Endodermal cell (in vitro differentiated cells): ENCODE measurements around the gene IMPA2. TPM values are rescaled to one million over a fixed set of nuclear protein-coding genes. Genes with fewer than 3 reads are reported as not detected.
A peak's percentile ranks its signal among the peaks of the same experiment; 100 is the strongest.
"Not testable (repeated sequence)": the region's sequence is repeated elsewhere in the genome, so short reads cannot be mapped to it uniquely, and the experiment has no call there.

Experiments
- DNase-seq: peaks from one replicate; pipeline ENCODE4 v3.0.0-alpha.2; 2017
- H3K27ac ChIP-seq: 2 replicates; pipeline ENCODE4 v1.5.1; 2013; ENCODE audit warnings: mild to moderate bottlenecking, low read depth, low read length, moderate library complexity
- H3K27me3 ChIP-seq: 2 replicates; pipeline ENCODE4 v1.6.1; 2013; ENCODE audit warnings: mild to moderate bottlenecking, low read length, moderate library complexity; ENCODE audit not compliant: insufficient read depth, control insufficient read depth, poor library complexity, severe bottlenecking
- H3K36me3 ChIP-seq: 2 replicates; pipeline ENCODE4 v1.7.0; 2013; ENCODE audit warnings: mild to moderate bottlenecking, low read length, moderate library complexity; ENCODE audit not compliant: control insufficient read depth, insufficient read depth
- H3K4me1 ChIP-seq: one replicate; pipeline ENCODE4 v1.7.0; 2013; ENCODE audit warnings: low read length; ENCODE audit not compliant: control insufficient read depth, insufficient read depth
- H3K4me3 ChIP-seq: 2 replicates; pipeline ENCODE4 v1.5.1; 2013; ENCODE audit warnings: mild to moderate bottlenecking, low read length, moderate library complexity
- H3K9ac ChIP-seq: 2 replicates; pipeline ENCODE4 v1.6.1; 2013; ENCODE audit warnings: mild to moderate bottlenecking, low read length, moderate library complexity; ENCODE audit not compliant: poor library complexity, severe bottlenecking; ENCODE audit errors: extremely low read depth
- H3K9me3 ChIP-seq: 2 replicates; pipeline ENCODE4 v1.6.1; 2013; ENCODE audit warnings: mild to moderate bottlenecking, low read length, moderate library complexity; ENCODE audit not compliant: control insufficient read depth
- H3K27ac Mint-ChIP-seq: 2 replicates; pipeline ENCODE4 v1.8.0; 2020; ENCODE audit warnings: mixed read lengths
- H3K27me3 Mint-ChIP-seq: 2 replicates; pipeline ENCODE4 v1.8.0; 2021; ENCODE audit warnings: mild to moderate bottlenecking, mixed read lengths; ENCODE audit not compliant: insufficient read depth
- H3K36me3 Mint-ChIP-seq: 2 replicates; pipeline ENCODE4 v1.8.0; 2020; ENCODE audit warnings: low read depth, mixed read lengths
- H3K4me1 Mint-ChIP-seq: 2 replicates; pipeline ENCODE4 v1.8.0; 2020; ENCODE audit warnings: mixed read lengths
- H3K4me3 Mint-ChIP-seq: 2 replicates; pipeline ENCODE4 v1.8.0; 2020; ENCODE audit warnings: mild to moderate bottlenecking, moderate library complexity, mixed read lengths
- H3K9me3 Mint-ChIP-seq: 2 replicates; pipeline ENCODE4 v1.8.0; 2020; ENCODE audit warnings: mild to moderate bottlenecking, mixed read lengths
- WGBS, 2 experiments: methylation state at CpG; one replicate each; pipeline versions ENCODE4 v1.1.5 to v1.1.7; 2013; ENCODE audit warnings: missing lambda C conversion rate in 2 of 2, mixed read lengths in 1 of 2; ENCODE audit not compliant: insufficient coverage in 1 of 2, insufficient read length in 1 of 2; 5-methylcytosine and 5-hydroxymethylcytosine counted together
- total RNA-seq, 2 donors: library from RNA; stranded (reverse); fragmentation: NEBNext Ultra II Directional in 1 of 2; extraction: Animal tissue kit (Norgen Biotek cat#: 25700) in 1 of 2; gene quantifications; 2 replicates in 1 of 2; 3 replicates in 1 of 2; pipeline ENCODE4 v1.2.1, GENCODE V29; 2021
- TF ChIP-seq, protein P1 (sequence below): fragments of 200-600 bp; sonication (generic); conservative IDR thresholded peaks from 2 replicates; pipeline ENCODE4 v1.5.0; 2021; ENCODE audit warnings: antibody characterized with exemption, mild to moderate bottlenecking

Gene IMPA2
- total RNA-seq, 2 donors from 2014 or later = 68.0 to 88.9 TPM

DNA sequence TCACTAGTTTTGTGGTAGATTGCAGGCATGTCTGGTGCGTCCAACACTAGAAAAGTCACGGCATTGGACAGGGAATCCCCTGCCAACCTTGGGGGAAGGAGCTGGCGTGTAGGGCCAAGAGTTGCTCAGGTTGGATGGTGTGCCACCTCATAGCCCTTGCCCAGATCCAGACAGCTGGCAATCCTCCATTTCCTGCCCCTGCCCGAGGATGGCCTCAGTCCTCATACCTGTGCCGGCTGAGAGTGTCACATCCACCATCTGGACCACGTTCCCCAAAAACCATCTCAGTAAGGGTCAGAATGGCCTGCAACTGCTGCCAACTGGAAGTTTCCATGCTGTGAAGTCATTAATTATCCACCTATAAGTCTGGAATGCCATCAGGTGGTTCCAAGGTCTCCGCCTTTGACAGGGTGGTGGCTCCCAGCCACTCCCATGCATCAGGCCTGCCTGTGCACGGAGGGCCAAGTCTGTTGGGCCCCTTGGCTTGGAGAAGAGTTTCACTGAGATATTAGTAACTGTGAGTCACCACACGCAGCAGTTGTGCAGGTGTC, 55.0 kb downstream of the IMPA2 start:
- H3K4me1 Mint-ChIP-seq = peaks cover 11% of the 10 kb centered on the region
- Histone ChIP-seq H3K27ac (no peak overlapping the region), H3K4me3 (no peak overlapping the region), H3K9ac (no peak overlapping the region), H3K36me3 (peaks cover 8% of the 10 kb centered on the region), H3K27me3 (peaks cover 15% of the 10 kb centered on the region), H3K4me1 (peaks cover 3% of the 10 kb centered on the region), H3K9me3 (no peaks in the 10 kb centered on the region)
- 66 to 75% methylated on average over 6 to 9 of the region's 9 CpGs for WGBS, 2 experiments
- no peak for DNase-seq
- no peak overlapping the region for H3K4me3 Mint-ChIP-seq
- H3K36me3 Mint-ChIP-seq = peaks cover 10% of the 10 kb centered on the region
- H3K27me3 Mint-ChIP-seq = peaks cover 28% of the 10 kb centered on the region
- TF ChIP-seq, protein P1, sequence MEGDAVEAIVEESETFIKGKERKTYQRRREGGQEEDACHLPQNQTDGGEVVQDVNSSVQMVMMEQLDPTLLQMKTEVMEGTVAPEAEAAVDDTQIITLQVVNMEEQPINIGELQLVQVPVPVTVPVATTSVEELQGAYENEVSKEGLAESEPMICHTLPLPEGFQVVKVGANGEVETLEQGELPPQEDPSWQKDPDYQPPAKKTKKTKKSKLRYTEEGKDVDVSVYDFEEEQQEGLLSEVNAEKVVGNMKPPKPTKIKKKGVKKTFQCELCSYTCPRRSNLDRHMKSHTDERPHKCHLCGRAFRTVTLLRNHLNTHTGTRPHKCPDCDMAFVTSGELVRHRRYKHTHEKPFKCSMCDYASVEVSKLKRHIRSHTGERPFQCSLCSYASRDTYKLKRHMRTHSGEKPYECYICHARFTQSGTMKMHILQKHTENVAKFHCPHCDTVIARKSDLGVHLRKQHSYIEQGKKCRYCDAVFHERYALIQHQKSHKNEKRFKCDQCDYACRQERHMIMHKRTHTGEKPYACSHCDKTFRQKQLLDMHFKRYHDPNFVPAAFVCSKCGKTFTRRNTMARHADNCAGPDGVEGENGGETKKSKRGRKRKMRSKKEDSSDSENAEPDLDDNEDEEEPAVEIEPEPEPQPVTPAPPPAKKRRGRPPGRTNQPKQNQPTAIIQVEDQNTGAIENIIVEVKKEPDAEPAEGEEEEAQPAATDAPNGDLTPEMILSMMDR = no peak
- no peaks in the 10 kb centered on the region for H3K9me3 Mint-ChIP-seq
- H3K27ac Mint-ChIP-seq = no peak overlapping the region

DNA sequence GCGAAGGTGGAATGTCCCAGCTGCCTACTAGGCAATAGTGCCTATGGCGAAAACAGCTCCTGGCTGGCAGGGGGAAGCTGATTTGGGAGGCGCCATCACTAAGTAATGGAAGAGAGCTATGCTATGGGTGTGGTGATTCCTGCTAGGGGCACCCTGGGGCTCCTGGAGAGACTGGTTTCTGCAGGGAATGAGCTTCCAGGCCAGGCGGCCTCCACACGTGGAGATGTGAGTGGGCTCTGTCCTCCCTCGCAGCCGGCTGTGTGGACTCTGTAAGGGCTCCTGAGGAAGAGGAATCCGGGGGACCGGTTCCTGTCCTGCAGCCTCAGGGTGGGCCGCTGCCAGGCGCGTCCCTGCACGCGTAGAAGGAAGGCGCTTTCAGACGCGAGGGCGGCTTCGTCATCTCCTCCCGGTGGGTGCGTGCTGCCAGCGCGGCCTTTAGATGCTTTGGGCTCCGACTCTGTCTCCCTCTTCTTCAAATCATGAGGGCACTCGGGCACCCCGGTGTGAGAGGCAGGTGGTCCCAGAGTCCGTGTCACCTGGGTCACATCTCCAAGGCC, 56.9 kb downstream of the IMPA2 start:
- TF ChIP-seq, protein P1 = no peak
- 47 to 50% methylated on average over 20 to 27 of the region's 27 CpGs for WGBS, 2 experiments
- H3K36me3 Mint-ChIP-seq = no peaks in the 10 kb centered on the region
- no peaks in the 10 kb centered on the region for H3K9me3 ChIP-seq
- DNase-seq = peak; percentile 76
- H3K9me3 Mint-ChIP-seq = no peaks in the 10 kb centered on the region
- peak overlapping the region; percentile 53 for H3K4me3 Mint-ChIP-seq
- H3K27ac ChIP-seq = no peak overlapping the region
- peaks cover 15% of the 10 kb centered on the region for H3K27me3 ChIP-seq
- peak overlapping the region; percentile 76 for H3K4me3 ChIP-seq
- H3K36me3 ChIP-seq = no peaks in the 10 kb centered on the region
- H3K4me1 Mint-ChIP-seq = peaks cover 9% of the 10 kb centered on the region
- H3K27ac Mint-ChIP-seq = no peak overlapping the region
- peaks cover 30% of the 10 kb centered on the region for H3K27me3 Mint-ChIP-seq
- H3K4me1 ChIP-seq = peaks cover 3% of the 10 kb centered on the region
- H3K9ac ChIP-seq = no peak overlapping the region

DNA sequence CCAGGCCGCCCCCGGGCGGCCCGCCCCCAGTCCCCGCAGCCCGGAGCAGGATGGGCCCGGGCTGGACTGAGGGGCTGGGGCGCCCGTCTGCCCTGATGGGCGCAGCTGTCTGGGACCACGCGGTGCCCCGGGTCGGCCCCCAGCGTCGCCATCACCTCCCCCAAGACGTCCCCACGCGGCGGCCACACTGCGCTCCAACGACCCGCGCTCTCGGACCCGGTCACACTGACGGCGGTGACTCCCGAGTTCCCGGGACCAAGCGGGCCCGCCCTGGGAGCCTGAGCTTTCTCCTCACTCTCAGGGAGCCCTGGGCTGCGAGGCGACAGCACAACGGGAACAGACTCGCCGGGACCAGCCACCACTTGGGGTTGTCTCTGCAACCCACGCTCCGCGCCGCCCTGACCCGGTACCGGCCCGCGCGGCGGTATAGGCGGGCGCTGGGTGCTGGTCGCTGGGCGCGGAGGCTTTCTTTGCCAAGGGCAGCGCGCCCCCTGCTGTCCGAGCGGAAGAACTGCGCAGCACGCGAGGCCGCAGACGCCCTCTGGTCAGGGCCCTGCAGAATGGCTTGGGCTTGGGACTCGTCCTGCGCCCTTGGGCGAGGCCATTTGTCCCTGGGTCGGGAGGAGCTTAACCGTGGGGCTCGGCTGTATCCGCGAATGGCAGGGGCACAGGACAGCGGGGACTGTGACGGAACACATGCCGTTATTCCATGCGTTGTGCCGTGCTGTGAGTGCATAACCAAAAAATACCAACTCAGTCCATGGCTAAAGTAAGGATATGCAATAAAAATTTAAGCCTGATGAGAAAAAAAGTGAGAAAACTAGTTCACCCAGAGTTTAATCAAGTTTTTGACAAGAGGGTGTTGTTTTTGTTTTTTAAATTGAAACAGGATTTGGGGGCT, 57.6 kb downstream of the IMPA2 start:
- Histone ChIP-seq H3K36me3 (no peaks in the 10 kb centered on the region), H3K4me1 (no peaks in the 10 kb centered on the region), H3K27me3 (peaks cover 15% of the 10 kb centered on the region), H3K4me3 (peak overlapping the region; percentile 76), H3K9ac (no peak overlapping the region), H3K27ac (no peak overlapping the region), H3K9me3 (no peaks in the 10 kb centered on the region)
- 3 to 12% methylated on average over 16 to 74 of the region's 74 CpGs for WGBS, 2 experiments
- peaks cover 30% of the 10 kb centered on the region for H3K27me3 Mint-ChIP-seq
- DNase-seq = peak; percentile 95
- no peak overlapping the region for H3K27ac Mint-ChIP-seq
- H3K4me3 Mint-ChIP-seq = peak overlapping the region; percentile 53
- no peaks in the 10 kb centered on the region for H3K9me3 Mint-ChIP-seq
- TF ChIP-seq, protein P1 = peak; percentile 99
- no peaks in the 10 kb centered on the region for H3K36me3 Mint-ChIP-seq
- peaks cover 4% of the 10 kb centered on the region for H3K4me1 Mint-ChIP-seq

DNA sequence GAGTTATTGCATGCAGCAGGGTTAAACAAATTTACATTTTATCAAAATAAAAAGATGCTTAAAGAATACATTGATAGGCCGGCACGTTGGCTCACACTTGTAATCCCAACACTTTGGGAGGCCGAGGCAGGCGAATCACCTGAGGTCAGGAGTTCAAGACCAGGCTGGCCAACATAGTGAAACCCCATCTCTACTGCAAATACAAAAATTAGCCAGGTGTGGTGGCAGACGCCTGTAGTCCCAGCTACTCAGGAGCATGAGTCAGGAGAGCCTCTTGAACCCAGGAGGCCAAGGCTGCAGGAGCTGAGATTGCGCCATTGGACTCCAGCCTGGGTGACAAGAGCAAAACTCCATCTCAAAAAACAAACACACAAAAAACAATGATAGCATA, 58.2 kb downstream of the IMPA2 start:
- H3K36me3 Mint-ChIP-seq, DNase-seq, H3K4me3 ChIP-seq, H3K27ac ChIP-seq, H3K9me3 Mint-ChIP-seq, H3K27ac Mint-ChIP-seq, H3K4me1 ChIP-seq, H3K4me3 Mint-ChIP-seq, H3K4me1 Mint-ChIP-seq, H3K9me3 ChIP-seq, H3K36me3 ChIP-seq, H3K9ac ChIP-seq: not testable (repeated sequence)
- H3K27me3 Mint-ChIP-seq = peaks cover 30% of the 10 kb centered on the region
- H3K27me3 ChIP-seq = peaks cover 15% of the 10 kb centered on the region
- 76 to 90% methylated on average over 5 to 6 of the region's 6 CpGs for WGBS, 2 experiments
